Left lung (tissue), 10 donors: ENCODE measurements around the gene HOXC12. TPM values are rescaled to one million over a fixed set of nuclear protein-coding genes. Genes with fewer than 3 reads are reported as not detected.

ENCODE experiments used
- ATAC-seq: fragments of 200-7000 bp; cut with Tn5 transposase; one replicate; pipeline ENCODE4 v1.9.1; 2020; ENCODE audit warnings: moderate library complexity
- DNase-seq, 4 donors: peaks; one replicate each; pipeline ENCODE4 v3.0.0-alpha.2; 2013 to 2020
- H3K27ac ChIP-seq, 2 donors: fragments of 200-600 bp; sonication (generic) in 1 of 2; one replicate each; pipeline versions ENCODE4 v1.5.0 to v1.8.0; 2020 to 2021
- H3K27me3 ChIP-seq, 2 donors: fragments of 200-600 bp; sonication (generic) in 1 of 2; one replicate each; pipeline versions ENCODE4 v1.5.0 to v1.8.0; 2020 to 2021
- H3K36me3 ChIP-seq, 2 donors: fragments of 200-600 bp; sonication (generic) in 1 of 2; one replicate each; pipeline versions ENCODE4 v1.5.0 to v1.8.0; 2020 to 2021
- H3K4me1 ChIP-seq, 2 donors: fragments of 200-600 bp; one replicate each; pipeline ENCODE4 v1.8.0; 2021
- H3K4me3 ChIP-seq, 2 donors: fragments of 200-600 bp; sonication (generic) in 1 of 2; one replicate each; pipeline versions ENCODE4 v1.5.0 to v1.8.0; 2020 to 2021; ENCODE audit warnings: mild to moderate bottlenecking in 1 of 2
- H3K9me3 ChIP-seq, 2 donors: fragments of 200-600 bp; sonication (generic) in 1 of 2; one replicate each; pipeline versions ENCODE4 v1.5.0 to v1.8.0; 2020 to 2021
- CTCF ChIP-seq, 2 donors: fragments of 200-600 bp; sonication (generic) in 1 of 2; IDR thresholded peaks; one replicate each; pipeline versions ENCODE4 v1.5.0 to v1.8.0; 2021; ENCODE audit warnings: antibody characterized with exemption in 2 of 2
- intact Hi-C, 2 donors: fragments of 100-400 bp; cut with DNase I; formaldehyde crosslinking; loops; one replicate each; pipeline versions ENCODE4 v1.11.2 to v1.14.2; 2022
- polyA plus RNA-seq, 6 donors: library from polyadenylated mRNA; unstranded; fragments of 120-200 nt; gene quantifications; one replicate each; pipeline ENCODE4 v1.2.1, GENCODE V29; 2013; ENCODE audit not compliant: insufficient read length in 6 of 6
- total RNA-seq, 2 donors: library from RNA; stranded (reverse); fragmentation: NEBNext Ultra II Directional; extraction: Animal tissue kit (Norgen Biotek cat#: 25700); gene quantifications; one replicate each; pipeline ENCODE4 v1.2.1, GENCODE V29; 2021
- donor health status: DM: no; HTN: yes; CAD: no.
- donor health status: DM: no; HTN: no; CAD: no.

Gene HOXC12
- total and polyA plus RNA-seq, 8 donors, result not detected

GRCh38 chr12:53970451-53970850, 15.7 kb downstream of the HOXC12 start:
- peaks cover 99 to 100% of the 10 kb centered on the region in 2 donors for H3K27me3 ChIP-seq
- ATAC-seq, result no peak

GRCh38 chr12:53971129-53971528, 16.4 kb downstream of the HOXC12 start:
- H3K4me1 ChIP-seq, result peaks cover 0 to 28% of the 10 kb centered on the region in 2 donors
- ATAC-seq, result no peak
- no peak for DNase-seq

More at GRCh38 chr12:53970451-53970850, 15.7 kb downstream of the HOXC12 start:
- TF ChIP-seq CTCF (IDR thresholded peaks at IDR 0.05), result no peak
- Histone ChIP-seq H3K4me3 (no peak overlapping the region), H3K36me3 (no peaks in the 10 kb centered on the region), H3K9me3 (no peaks in the 10 kb centered on the region), H3K27ac (no peak overlapping the region), H3K4me1 (peaks cover 0 to 27% of the 10 kb centered on the region in 2 donors)
- DNase-seq, result no peak
- intact Hi-C loops, result no loop called here

DNA sequence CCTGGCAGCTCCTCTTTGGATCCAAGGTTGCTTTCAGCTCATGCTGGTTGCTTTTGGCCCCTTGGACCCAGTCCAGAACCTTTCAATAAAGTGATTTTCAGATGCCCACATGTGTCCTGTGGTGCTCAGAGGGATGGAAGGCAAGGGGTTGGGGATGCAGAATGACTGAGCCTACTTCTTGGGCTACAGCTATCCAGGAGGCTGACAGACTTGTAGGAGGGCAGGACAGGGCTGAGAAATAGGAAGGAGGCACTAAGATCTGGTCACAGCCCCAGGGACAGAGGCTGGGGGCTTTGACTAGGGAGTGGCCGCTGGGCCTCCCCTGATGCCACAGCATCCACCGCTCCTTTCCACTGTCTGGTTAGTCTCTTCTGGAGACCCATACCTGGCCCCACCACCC, 17.0 kb downstream of the HOXC12 start:
- H3K27me3 ChIP-seq, result peaks cover 99 to 100% of the 10 kb centered on the region in 2 donors
- intact Hi-C loops, result no loop called here
- TF ChIP-seq CTCF (IDR thresholded peaks at IDR 0.05), result no peak
- no peaks in the 10 kb centered on the region for H3K9me3 ChIP-seq
- ATAC-seq (no peak), DNase-seq (no peak)
- H3K36me3 ChIP-seq, result no peaks in the 10 kb centered on the region
- peaks cover 0 to 25% of the 10 kb centered on the region in 2 donors for H3K4me1 ChIP-seq
- no peak overlapping the region for H3K27ac ChIP-seq
- H3K4me3 ChIP-seq, result no peak overlapping the region

More at GRCh38 chr12:53971129-53971528, 16.4 kb downstream of the HOXC12 start:
- Histone ChIP-seq H3K36me3 (no peaks in the 10 kb centered on the region), H3K9me3 (no peaks in the 10 kb centered on the region), H3K4me3 (no peak overlapping the region), H3K27me3 (peaks cover 99 to 100% of the 10 kb centered on the region in 2 donors), H3K27ac (no peak overlapping the region)
- TF ChIP-seq CTCF (IDR thresholded peaks at IDR 0.05), result no peak
- intact Hi-C loops, result no loop called here

DNA sequence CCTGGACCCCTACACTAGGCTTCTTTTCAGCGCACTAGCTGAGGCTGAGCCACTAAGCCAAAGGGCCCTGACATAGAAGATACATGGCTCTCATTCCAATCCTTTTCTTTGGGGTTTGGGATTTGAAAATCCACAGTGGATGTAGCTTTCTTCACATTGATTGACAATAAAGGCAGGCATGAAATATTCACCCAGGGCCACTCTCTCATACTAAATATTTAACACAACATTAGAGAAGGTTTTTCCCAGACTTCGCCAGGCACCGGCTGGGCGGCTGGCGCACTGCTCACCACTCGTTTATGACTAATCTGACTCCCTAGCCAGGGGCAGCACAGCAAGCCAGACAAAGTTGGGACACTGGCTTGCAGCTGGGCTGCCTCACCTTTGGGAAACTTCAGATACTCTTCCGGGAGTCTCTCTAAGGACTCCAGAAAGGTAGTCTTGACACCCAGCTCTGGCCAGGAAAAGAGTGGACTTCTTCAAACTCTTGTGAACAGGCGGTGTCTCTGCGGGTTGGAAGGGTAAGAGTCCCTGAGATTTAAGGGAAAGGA, 17.5 kb downstream of the HOXC12 start:
- ATAC-seq, result no peak
- Histone ChIP-seq H3K4me1 (peaks cover 0 to 23% of the 10 kb centered on the region in 2 donors), H3K4me3 (no peak overlapping the region), H3K27me3 (peaks cover 99 to 100% of the 10 kb centered on the region in 2 donors), H3K36me3 (no peaks in the 10 kb centered on the region), H3K27ac (no peak overlapping the region), H3K9me3 (no peaks in the 10 kb centered on the region)
- no peak for DNase-seq
- intact Hi-C loops, result no loop called here
- TF ChIP-seq CTCF (IDR thresholded peaks at IDR 0.05), result no peak

GRCh38 chr12:53972722-53973235, 18.1 kb downstream of the HOXC12 start, which contains the start of gene HOXC11:
Gene HOXC11, plus strand, starts transcription at chr12:53973126. Its CDS starts 116 bp downstream, at chr12:53973242.
- H3K4me1 ChIP-seq, result peaks cover 0 to 23% of the 10 kb centered on the region in 2 donors
- no peaks in the 10 kb centered on the region for H3K9me3 ChIP-seq
- peaks cover 99 to 100% of the 10 kb centered on the region in 2 donors for H3K27me3 ChIP-seq
- ATAC-seq (no peak), DNase-seq (no peak)
- TF ChIP-seq CTCF (IDR thresholded peaks at IDR 0.05), result no peak
- no peak within 1 kb of the TSS for H3K4me3 ChIP-seq
- intact Hi-C loops, result no loop called here
- no peaks in the 10 kb centered on the region for H3K36me3 ChIP-seq
- no peak within 1 kb of the TSS for H3K27ac ChIP-seq
